ENCODE results near the gene STRN.

Gene STRN

DNA sequence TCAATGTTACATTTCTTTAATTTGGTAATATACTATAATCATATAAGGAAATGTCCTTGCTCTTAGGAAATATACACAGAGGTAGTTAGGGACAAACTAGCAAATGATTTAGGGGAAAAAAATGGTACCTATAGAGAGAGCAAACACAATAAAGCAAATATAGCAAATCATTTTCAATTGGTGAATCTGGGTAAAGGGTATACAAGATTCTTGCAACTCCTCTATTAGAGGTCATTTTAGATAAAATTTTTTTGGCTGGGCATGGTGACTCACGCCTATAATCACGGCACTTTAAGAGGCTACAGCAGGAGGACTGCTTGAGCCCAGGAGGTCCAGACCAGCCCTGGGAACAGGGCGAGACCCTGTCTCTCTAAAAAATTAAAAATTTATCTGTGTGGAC, 44.4 kb downstream of the STRN start:
- no peak for TF ChIP-seq CTCF (IDR thresholded peaks at IDR 0.05)

DNA sequence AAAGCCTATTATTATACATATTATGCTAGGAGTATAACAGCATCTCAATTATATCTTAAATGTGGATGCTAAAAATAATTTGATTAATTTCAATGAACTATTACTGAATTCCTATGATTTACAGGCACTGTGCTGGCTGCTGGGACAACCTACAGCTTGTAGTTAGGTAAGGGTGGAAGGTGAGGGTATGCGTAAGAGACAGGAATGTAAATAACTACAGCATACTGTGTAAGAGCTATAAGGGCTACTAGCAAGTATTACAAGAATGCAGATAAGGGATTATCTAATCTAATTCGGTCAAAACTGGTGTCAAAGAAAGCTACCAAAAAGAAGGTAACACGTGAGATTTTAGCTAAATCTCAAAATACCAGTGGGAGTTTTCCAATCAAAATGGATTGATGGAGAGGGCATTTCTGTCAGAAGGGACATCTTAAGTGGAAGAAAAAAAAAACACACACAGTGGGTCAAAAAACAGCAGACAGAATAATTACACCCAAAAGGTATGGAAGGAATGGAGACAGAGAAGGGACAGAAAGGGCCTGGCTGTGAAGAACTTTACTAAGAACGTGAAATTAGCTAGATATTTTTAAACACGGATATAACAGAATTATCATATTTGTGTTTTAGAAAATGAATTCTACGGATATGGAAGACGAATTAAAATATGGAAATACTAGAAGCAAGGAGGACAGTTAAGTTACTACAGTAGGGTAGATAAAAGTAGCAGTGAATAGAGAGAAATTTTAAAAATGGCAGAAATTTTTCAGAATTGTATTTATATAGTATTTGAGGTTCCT, 47.1 kb downstream of the STRN start:
- no peak for TF ChIP-seq CTCF (IDR thresholded peaks at IDR 0.05)

DNA sequence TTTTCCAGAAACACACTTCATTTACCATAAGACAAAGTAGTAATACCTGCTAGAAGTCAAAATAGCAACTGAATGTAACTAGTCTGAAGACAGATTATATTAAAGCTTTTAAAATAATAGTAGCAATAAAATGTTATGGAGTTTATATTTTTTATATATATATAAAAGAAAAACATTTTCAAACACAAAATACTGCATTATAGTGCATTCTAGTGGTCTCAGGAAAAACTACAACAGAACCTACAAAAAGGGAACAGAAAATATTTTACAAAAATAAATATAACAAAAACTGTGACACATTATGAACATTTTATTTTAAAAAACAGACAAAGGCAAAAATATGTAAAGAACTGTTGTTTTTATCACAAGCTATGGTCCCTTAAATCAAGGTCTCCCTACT, 48.0 kb downstream of the STRN start:
- peak; percentile 24; the same call in 1 of the 2 replicates for TF ChIP-seq CTCF (IDR thresholded peaks at IDR 0.05)

- no peak for TF ChIP-seq CTCF (IDR thresholded peaks at IDR 0.05)
Observed at GRCh38 chr2:36915627-36916026, 50.7 kb downstream of the STRN start.

DNA sequence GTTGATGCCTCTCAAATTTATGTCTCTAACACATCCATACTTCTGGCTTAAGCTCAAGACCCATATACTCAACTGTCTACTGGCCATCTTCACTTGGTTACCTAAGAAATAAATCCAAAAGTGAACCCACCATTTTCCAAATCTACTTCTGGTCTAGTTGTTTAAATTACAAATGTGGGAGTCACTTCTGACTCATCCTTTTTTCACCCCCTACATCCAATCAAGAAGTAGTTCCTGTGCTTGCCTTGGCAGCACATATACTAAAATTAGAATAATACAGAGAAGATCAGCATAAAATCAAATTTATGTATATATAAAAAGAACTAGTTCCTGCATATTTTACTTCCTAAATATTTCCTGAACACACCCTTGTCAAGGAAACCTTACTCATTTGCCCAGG, 53.6 kb downstream of the STRN start:
- TF ChIP-seq CTCF (IDR thresholded peaks at IDR 0.05), result no peak

- TF ChIP-seq CTCF (IDR thresholded peaks at IDR 0.05), result no peak
Observed at GRCh38 chr2:36911012-36911411, 55.3 kb downstream of the STRN start.

GRCh38 chr2:36906277-36906676, 60.1 kb downstream of the STRN start:
- no peak for TF ChIP-seq CTCF (IDR thresholded peaks at IDR 0.05)

GRCh38 chr2:36904636-36905035, 61.7 kb downstream of the STRN start:
- TF ChIP-seq CTCF (IDR thresholded peaks at IDR 0.05), result no peak
